Neural progenitor cell (in vitro differentiated cells): ENCODE measurements around the gene ROBO2.

Experiments used
- EZH2 ChIP-seq: fragments of 200-600 bp; sonication (generic); IDR thresholded peaks from 2 replicates; pipeline ENCODE4 v1.6.1; 2017; ENCODE audit warnings: antibody characterized with exemption, mild to moderate bottlenecking, moderate library complexity
- EZH2phosphoT487 ChIP-seq: fragments of 200-600 bp; sonication (generic); IDR thresholded peaks from 2 replicates; pipeline ENCODE4 v1.6.1; 2017; ENCODE audit warnings: antibody characterized with exemption
- TF ChIP-seq, protein P1 (sequence below): fragments of 200-600 bp; sonication (generic); IDR thresholded peaks from 2 replicates; pipeline ENCODE4 v1.5.1; 2017; ENCODE audit warnings: antibody characterized with exemption, mild to moderate bottlenecking

DNA sequence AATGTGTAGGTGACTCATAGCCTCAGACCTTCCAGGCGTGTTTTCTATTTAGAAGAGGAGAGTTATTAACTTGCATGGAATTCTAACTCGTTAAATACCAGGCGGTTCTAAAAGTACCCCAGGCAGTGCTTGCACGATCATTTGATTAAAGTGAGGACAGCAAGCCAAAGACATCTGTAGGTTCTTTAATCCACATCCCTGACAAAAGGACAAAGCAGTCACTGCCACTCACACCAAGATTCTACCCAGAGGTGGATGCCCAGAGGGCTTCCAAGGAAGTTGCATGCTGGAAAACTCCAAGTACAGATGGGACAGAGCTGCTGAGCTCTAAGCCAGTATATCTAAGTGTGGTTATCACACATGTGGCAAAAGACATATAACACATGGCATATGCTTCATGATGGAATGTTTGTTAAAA, 372.1 kb downstream of the ROBO2 start:
- TF ChIP-seq, protein P1, sequence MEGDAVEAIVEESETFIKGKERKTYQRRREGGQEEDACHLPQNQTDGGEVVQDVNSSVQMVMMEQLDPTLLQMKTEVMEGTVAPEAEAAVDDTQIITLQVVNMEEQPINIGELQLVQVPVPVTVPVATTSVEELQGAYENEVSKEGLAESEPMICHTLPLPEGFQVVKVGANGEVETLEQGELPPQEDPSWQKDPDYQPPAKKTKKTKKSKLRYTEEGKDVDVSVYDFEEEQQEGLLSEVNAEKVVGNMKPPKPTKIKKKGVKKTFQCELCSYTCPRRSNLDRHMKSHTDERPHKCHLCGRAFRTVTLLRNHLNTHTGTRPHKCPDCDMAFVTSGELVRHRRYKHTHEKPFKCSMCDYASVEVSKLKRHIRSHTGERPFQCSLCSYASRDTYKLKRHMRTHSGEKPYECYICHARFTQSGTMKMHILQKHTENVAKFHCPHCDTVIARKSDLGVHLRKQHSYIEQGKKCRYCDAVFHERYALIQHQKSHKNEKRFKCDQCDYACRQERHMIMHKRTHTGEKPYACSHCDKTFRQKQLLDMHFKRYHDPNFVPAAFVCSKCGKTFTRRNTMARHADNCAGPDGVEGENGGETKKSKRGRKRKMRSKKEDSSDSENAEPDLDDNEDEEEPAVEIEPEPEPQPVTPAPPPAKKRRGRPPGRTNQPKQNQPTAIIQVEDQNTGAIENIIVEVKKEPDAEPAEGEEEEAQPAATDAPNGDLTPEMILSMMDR: no peak
- no peak for TF ChIP-seq EZH2
- TF ChIP-seq EZH2phosphoT487: no peak
